GM19455 (cell line): Measurements from ENCODE around the gene CPSF3.

ENCODE experiments used
- ATAC-seq: cut with Tn5 transposase; IDR thresholded peaks from one replicate; pipeline ENCODE4 v1.9.1; 2021; ENCODE audit not compliant: unreplicated experiment

The CPSF3 gene

GRCh38 chr2:9462886-9463697, 39.6 kb downstream of the CPSF3 start:
- no peak for ATAC-seq

- ATAC-seq = peak; percentile 89
Observed at GRCh38 chr2:9463698-9464034, 40.2 kb downstream of the CPSF3 start.

GRCh38 chr2:9465170-9465569, 41.7 kb downstream of the CPSF3 start:
- ATAC-seq = no peak

- ATAC-seq = no peak
Observed at GRCh38 chr2:9466147-9466683, 42.8 kb downstream of the CPSF3 start.

GRCh38 chr2:9467687-9468086, 44.2 kb downstream of the CPSF3 start:
- no peak for ATAC-seq

- ATAC-seq = no peak
Observed at GRCh38 chr2:9471206-9471605, 47.8 kb downstream of the CPSF3 start.

GRCh38 chr2:9472511-9472910, 49.1 kb downstream of the CPSF3 start:
- ATAC-seq = no peak

GRCh38 chr2:9473308-9473984, 50.0 kb downstream of the CPSF3 start:
- ATAC-seq = peak; percentile 1

- ATAC-seq = peak; percentile 43
Observed at GRCh38 chr2:9473985-9474360, 50.5 kb downstream of the CPSF3 start.

GRCh38 chr2:9474361-9475057, 51.1 kb downstream of the CPSF3 start, which contains the start of gene IAH1:
Gene IAH1 (plus strand): TSS chr2:9474551. CDS start chr2:9474567, 16 bp downstream.
- ATAC-seq = peak; percentile 76

GRCh38 chr2:9477914-9478313, 54.5 kb downstream of the CPSF3 start:
- ATAC-seq = no peak

GRCh38 chr2:9478526-9478925, 55.1 kb downstream of the CPSF3 start:
- ATAC-seq = no peak

- ATAC-seq = no peak
Observed at GRCh38 chr2:9480157-9480556, 56.7 kb downstream of the CPSF3 start.

GRCh38 chr2:9483107-9483506, 59.7 kb downstream of the CPSF3 start:
- ATAC-seq = no peak

- ATAC-seq = no peak
Observed at GRCh38 chr2:9484533-9484932, 61.1 kb downstream of the CPSF3 start.

- ATAC-seq = no peak
Observed at GRCh38 chr2:9488583-9489547, 65.4 kb downstream of the CPSF3 start.

- ATAC-seq = no peak
Observed at GRCh38 chr2:9490789-9491188, 67.3 kb downstream of the CPSF3 start.

GRCh38 chr2:9492927-9493326, 69.5 kb downstream of the CPSF3 start:
- ATAC-seq = no peak

- ATAC-seq = no peak
Observed at GRCh38 chr2:9493478-9493877, 70.0 kb downstream of the CPSF3 start.

GRCh38 chr2:9494081-9494480, 70.6 kb downstream of the CPSF3 start:
- no peak for ATAC-seq
